Peyer's patch (tissue), 4 donors: ENCODE measurements around the gene LLPH. TPM values are rescaled to one million over a fixed set of nuclear protein-coding genes. Genes with fewer than 3 reads are reported as not detected.
A peak's percentile ranks its signal among the peaks of the same experiment; 100 is the strongest.

Source experiments
- DNase-seq, 3 donors: peaks; one replicate each; pipeline ENCODE4 v3.0.0-alpha.2; 2017 to 2019
- H3K27ac ChIP-seq, 4 donors: fragments of 200-600 bp; sonication (generic); one replicate each; pipeline ENCODE4 v1.5.1; 2016 to 2019
- H3K27me3 ChIP-seq, 2 donors: fragments of 200-600 bp; sonication (generic); one replicate each; pipeline ENCODE4 v1.5.1; 2019
- H3K36me3 ChIP-seq, 3 donors: fragments of 200-600 bp; sonication (generic); one replicate each; pipeline ENCODE4 v1.5.1; 2016 to 2019
- H3K4me1 ChIP-seq, 4 donors: fragments of 200-600 bp; sonication (generic); one replicate each; pipeline ENCODE4 v1.5.1; 2016 to 2019
- H3K4me3 ChIP-seq, 4 donors: fragments of 200-600 bp; sonication (generic); 1 replicate in 3 of 4; 2 replicates in 1 of 4; pipeline ENCODE4 v1.5.1; 2016 to 2019; ENCODE audit warnings: mild to moderate bottlenecking in 1 of 4
- H3K9me3 ChIP-seq, 4 donors: fragments of 200-600 bp; sonication (generic); one replicate each; pipeline ENCODE4 v1.5.1; 2016 to 2019; ENCODE audit warnings: mild to moderate bottlenecking in 1 of 4
- POLR2A ChIP-seq, 2 donors: fragments of 450-650 bp; IDR thresholded peaks; one replicate each; pipeline ENCODE4 v1.5.1; 2017; ENCODE audit warnings: antibody characterized with exemption in 2 of 2, mild to moderate bottlenecking in 2 of 2, moderate library complexity in 2 of 2
- total RNA-seq, 4 donors: library from RNA; depleted of rRNA; stranded (reverse); fragments of >200 nt; gene quantifications; one replicate each; pipeline ENCODE4 v1.1.0, GENCODE V29; 2016
- TF ChIP-seq, protein P1 (sequence below), 6 experiments: fragments of 450-650 bp in 4 of 6; fragments of 200-600 bp in 2 of 6; sonication (generic) in 1 of 6; IDR thresholded peaks; one replicate each; pipeline ENCODE4 v1.5.1; 2017 to 2019; ENCODE audit warnings: antibody characterized with exemption in 6 of 6, mild to moderate bottlenecking in 3 of 6, moderate library complexity in 1 of 6

LLPH gene
- total RNA-seq, 4 donors from 2014 or later = 3.1 to 5.1 (median 4.2) TPM

DNA sequence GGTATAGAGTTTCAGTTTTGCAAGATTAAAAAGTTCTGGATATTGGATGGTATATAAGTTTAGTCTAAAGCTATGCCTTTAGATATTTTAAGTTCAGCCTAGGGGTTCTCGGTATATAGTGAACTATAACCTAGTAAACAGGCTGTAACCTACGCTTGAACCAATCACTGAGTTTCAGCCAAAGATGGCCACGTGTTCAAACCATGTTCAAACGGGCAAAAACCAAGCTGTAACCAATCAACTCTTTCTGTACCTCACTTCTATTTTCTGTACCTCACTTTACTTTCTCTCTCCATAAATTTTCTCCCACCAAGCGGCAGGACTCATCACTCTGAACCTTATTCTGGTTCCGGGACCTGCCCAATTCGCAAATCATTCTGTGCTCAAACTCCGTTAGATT, 37.9 kb upstream of the LLPH start:
- Histone ChIP-seq H3K27ac (peak overlapping the region in 3 of 4 donors; percentile 97 to 99 (median 98)), H3K27me3 (no peaks in the 10 kb centered on the region), H3K4me1 (peaks cover 0 to 20% (median 3%) of the 10 kb centered on the region in 4 donors), H3K36me3 (peaks cover 0 to 7% (median 0%) of the 10 kb centered on the region in 3 donors), H3K4me3 (peak overlapping the region; percentile 73 to 84 (median 77)), H3K9me3 (no peaks in the 10 kb centered on the region)
- no peak for DNase-seq
- TF ChIP-seq, protein P1, sequence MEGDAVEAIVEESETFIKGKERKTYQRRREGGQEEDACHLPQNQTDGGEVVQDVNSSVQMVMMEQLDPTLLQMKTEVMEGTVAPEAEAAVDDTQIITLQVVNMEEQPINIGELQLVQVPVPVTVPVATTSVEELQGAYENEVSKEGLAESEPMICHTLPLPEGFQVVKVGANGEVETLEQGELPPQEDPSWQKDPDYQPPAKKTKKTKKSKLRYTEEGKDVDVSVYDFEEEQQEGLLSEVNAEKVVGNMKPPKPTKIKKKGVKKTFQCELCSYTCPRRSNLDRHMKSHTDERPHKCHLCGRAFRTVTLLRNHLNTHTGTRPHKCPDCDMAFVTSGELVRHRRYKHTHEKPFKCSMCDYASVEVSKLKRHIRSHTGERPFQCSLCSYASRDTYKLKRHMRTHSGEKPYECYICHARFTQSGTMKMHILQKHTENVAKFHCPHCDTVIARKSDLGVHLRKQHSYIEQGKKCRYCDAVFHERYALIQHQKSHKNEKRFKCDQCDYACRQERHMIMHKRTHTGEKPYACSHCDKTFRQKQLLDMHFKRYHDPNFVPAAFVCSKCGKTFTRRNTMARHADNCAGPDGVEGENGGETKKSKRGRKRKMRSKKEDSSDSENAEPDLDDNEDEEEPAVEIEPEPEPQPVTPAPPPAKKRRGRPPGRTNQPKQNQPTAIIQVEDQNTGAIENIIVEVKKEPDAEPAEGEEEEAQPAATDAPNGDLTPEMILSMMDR (IDR thresholded peaks at IDR 0.05) = no peak
- TF ChIP-seq POLR2A (IDR thresholded peaks at IDR 0.05) = no peak

- no peak for DNase-seq
- Histone ChIP-seq H3K27me3 (no peaks in the 10 kb centered on the region), H3K4me3 (no peak overlapping the region), H3K4me1 (peaks cover 0 to 28% (median 3%) of the 10 kb centered on the region in 4 donors), H3K9me3 (no peaks in the 10 kb centered on the region), H3K36me3 (peaks cover 0 to 7% (median 0%) of the 10 kb centered on the region in 3 donors), H3K27ac (no peak overlapping the region)
- TF ChIP-seq POLR2A (IDR thresholded peaks at IDR 0.05) = no peak
- TF ChIP-seq, protein P1 (IDR thresholded peaks at IDR 0.05) = no peak
These were observed 36.0 kb upstream of the LLPH start for GRCh38 chr12:66166561-66166960.

DNA sequence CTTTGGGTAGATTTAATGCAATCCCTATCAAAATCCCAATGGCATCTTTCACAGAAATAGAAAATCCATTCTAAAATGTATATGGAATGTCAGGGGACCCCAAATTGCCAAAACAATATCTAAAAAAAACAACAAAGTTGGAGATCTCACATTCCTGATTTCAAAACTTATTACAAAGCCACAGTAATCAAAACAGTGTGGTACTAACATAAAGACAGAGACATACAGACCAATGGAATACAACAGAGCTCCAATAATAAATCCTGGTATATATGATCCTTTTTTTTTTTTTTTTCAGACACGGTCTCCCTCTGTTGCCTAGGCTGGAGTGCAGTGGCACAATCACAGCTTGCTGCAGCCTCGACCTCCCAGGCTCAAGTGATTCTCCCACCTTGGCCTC, 34.6 kb upstream of the LLPH start:
- H3K36me3 ChIP-seq = peaks cover 0 to 20% (median 0%) of the 10 kb centered on the region in 3 donors
- H3K27ac ChIP-seq = no peak overlapping the region
- TF ChIP-seq POLR2A (IDR thresholded peaks at IDR 0.05) = no peak
- TF ChIP-seq, protein P1 (IDR thresholded peaks at IDR 0.05) = no peak
- H3K27me3 ChIP-seq = no peaks in the 10 kb centered on the region
- DNase-seq = no peak
- peaks cover 0 to 28% (median 3%) of the 10 kb centered on the region in 4 donors for H3K4me1 ChIP-seq
- H3K9me3 ChIP-seq = no peaks in the 10 kb centered on the region
- no peak overlapping the region for H3K4me3 ChIP-seq

GRCh38 chr12:66164349-66164821, 33.8 kb upstream of the LLPH start:
- no peak for DNase-seq
- Histone ChIP-seq H3K4me3 (no peak overlapping the region), H3K27me3 (no peaks in the 10 kb centered on the region), H3K4me1 (peaks cover 0 to 28% (median 3%) of the 10 kb centered on the region in 4 donors), H3K27ac (no peak overlapping the region), H3K36me3 (peaks cover 0 to 27% (median 0%) of the 10 kb centered on the region in 3 donors), H3K9me3 (no peaks in the 10 kb centered on the region)
- no peak for TF ChIP-seq POLR2A (IDR thresholded peaks at IDR 0.05)

- Histone ChIP-seq H3K36me3 (peaks cover 0 to 32% (median 0%) of the 10 kb centered on the region in 3 donors), H3K4me1 (peaks cover 0 to 23% (median under 1%) of the 10 kb centered on the region in 4 donors), H3K27ac (no peak overlapping the region), H3K27me3 (no peaks in the 10 kb centered on the region), H3K9me3 (no peaks in the 10 kb centered on the region), H3K4me3 (no peak overlapping the region)
- DNase-seq = no peak
- TF ChIP-seq, protein P1 (IDR thresholded peaks at IDR 0.05) = no peak
- no peak for TF ChIP-seq POLR2A (IDR thresholded peaks at IDR 0.05)
These were observed 32.7 kb upstream of the LLPH start for GRCh38 chr12:66163289-66163688.

DNA sequence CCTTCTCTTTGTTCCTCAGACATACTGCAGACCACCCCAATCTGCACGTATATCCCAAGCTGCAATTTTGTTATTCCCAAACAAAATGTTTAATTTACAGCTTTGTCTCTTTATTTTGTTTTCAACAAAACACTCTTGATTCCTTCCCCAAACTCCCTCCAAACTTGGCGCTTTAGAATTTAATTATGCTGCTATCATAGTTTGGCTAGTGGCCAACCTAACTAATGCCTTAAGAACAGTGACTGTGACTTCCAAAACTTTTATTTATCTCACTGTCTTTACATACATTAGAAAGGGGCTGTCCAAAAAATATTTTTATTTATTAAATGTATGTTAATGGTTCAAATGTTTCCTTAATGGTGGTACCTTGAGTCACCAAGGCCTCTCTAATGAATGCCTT, 32.2 kb upstream of the LLPH start:
- Histone ChIP-seq H3K27ac (no peak overlapping the region), H3K27me3 (no peaks in the 10 kb centered on the region), H3K4me1 (peaks cover 0 to 18% (median 0%) of the 10 kb centered on the region in 4 donors), H3K4me3 (no peak overlapping the region), H3K9me3 (no peaks in the 10 kb centered on the region), H3K36me3 (peaks cover 0 to 32% (median 0%) of the 10 kb centered on the region in 3 donors)
- TF ChIP-seq, protein P1 (IDR thresholded peaks at IDR 0.05) = no peak
- TF ChIP-seq POLR2A (IDR thresholded peaks at IDR 0.05) = no peak
- no peak for DNase-seq
